ENCODE results near the gene COL18A1. TPM values are rescaled to one million over a fixed set of nuclear protein-coding genes. Genes with fewer than 3 reads are reported as not detected.

COL18A1 gene
- total RNA-seq, 1 experiment from 2014 or later: 676 TPM

GRCh38 chr21:45480701-45481500 is 75.9 kb downstream of the COL18A1 start:
- no peak for TF ChIP-seq POLR2AphosphoS5 (IDR thresholded peaks at IDR 0.05; ENCODE audit: low read depth, low read length)
- TF ChIP-seq TCF7L2 (IDR thresholded peaks at IDR 0.05; ENCODE audit: low read depth, low read length): no peak
- no peak for TF ChIP-seq REST (IDR thresholded peaks at IDR 0.05; ENCODE audit: insufficient read depth in 1 of 2, low read depth in 2 of 2, low read length in 1 of 2)
- TF ChIP-seq SIN3A (IDR thresholded peaks at IDR 0.05; ENCODE audit: borderline replicate concordance, insufficient read depth, low read depth, low read length): no peak
- TF ChIP-seq CTCF (IDR thresholded peaks at IDR 0.05): no peak
- Histone ChIP-seq H3K4me3 (ENCODE audit: low read depth in 2 of 2, low read length in 2 of 2) (no peak overlapping the region), H3K27me3 (ENCODE audit: control insufficient read depth, insufficient read depth, low read length) (no peaks in the 10 kb centered on the region), H3K4me1 (ENCODE audit: control insufficient read depth, insufficient read depth, low read length) (no peaks in the 10 kb centered on the region), H3K36me3 (ENCODE audit: control insufficient read depth, insufficient read depth, low read length) (peaks cover 3% of the 10 kb centered on the region; the same call in 1 of the 2 replicates), H3K27ac (ENCODE audit: low read length) (no peak overlapping the region), H3K9me3 (ENCODE audit: control insufficient read depth, insufficient read depth, low read depth, low read length) (no peaks in the 10 kb centered on the region)
- ChIA-PET CTCF (no interaction called here), POLR2A (no interaction called here)
- ATAC-seq (no peak), DNase-seq (ENCODE audit: low read depth, low spot score) (no peak)
- intact Hi-C loops (cut with micrococcal nuclease; ENCODE audit: unreplicated experiment): no loop called here
- in situ Hi-C loops (cut with HindIII; ENCODE audit: low pct_unique_long_range_greater_than_20kb, low sequenced_read_pairs): no loop called here
- no TSS peak for BruUV-seq (replicated peaks)

- H3K4me1 ChIP-seq (ENCODE audit: control insufficient read depth, insufficient read depth, low read length): no peaks in the 10 kb centered on the region
- intact Hi-C loops (cut with micrococcal nuclease; ENCODE audit: unreplicated experiment): no loop called here
- in situ Hi-C loops (cut with HindIII; ENCODE audit: low pct_unique_long_range_greater_than_20kb, low sequenced_read_pairs): no loop called here
- no peaks in the 10 kb centered on the region for H3K27me3 ChIP-seq (ENCODE audit: control insufficient read depth, insufficient read depth, low read length)
- ChIA-PET CTCF (no interaction called here), POLR2A (no interaction called here)
- no peak for TF ChIP-seq POLR2AphosphoS5 (IDR thresholded peaks at IDR 0.05; ENCODE audit: low read depth, low read length)
- no peak for TF ChIP-seq TCF7L2 (IDR thresholded peaks at IDR 0.05; ENCODE audit: low read depth, low read length)
- TF ChIP-seq REST (IDR thresholded peaks at IDR 0.05; ENCODE audit: insufficient read depth in 1 of 2, low read depth in 2 of 2, low read length in 1 of 2): no peak
- no peak for TF ChIP-seq CTCF (IDR thresholded peaks at IDR 0.05)
- no peak for TF ChIP-seq SIN3A (IDR thresholded peaks at IDR 0.05; ENCODE audit: borderline replicate concordance, insufficient read depth, low read depth, low read length)
- no peak overlapping the region for H3K27ac ChIP-seq (ENCODE audit: low read length)
- no peak for DNase-seq (ENCODE audit: low read depth, low spot score)
- no peak overlapping the region for H3K4me3 ChIP-seq (ENCODE audit: low read depth in 2 of 2, low read length in 2 of 2)
- BruUV-seq (replicated peaks): no TSS peak
- no peak for ATAC-seq
- peaks cover 3% of the 10 kb centered on the region; the same call in 1 of the 2 replicates for H3K36me3 ChIP-seq (ENCODE audit: control insufficient read depth, insufficient read depth, low read length)
- H3K9me3 ChIP-seq (ENCODE audit: control insufficient read depth, insufficient read depth, low read depth, low read length): no peaks in the 10 kb centered on the region
Measured at GRCh38 chr21:45481566-45481965, 76.6 kb downstream of the COL18A1 start.

All from Panc1 (cell line).